ENCODE results near the gene NEK7. TPM values are rescaled to one million over a fixed set of nuclear protein-coding genes. Genes with fewer than 3 reads are reported as not detected.

Gene NEK7
- total and polyA plus RNA-seq, 2 of the 4 experiments (the other 2 are of a cell fraction): 89.0 to 467 TPM

- Histone ChIP-seq H3K4me3 (ENCODE audit: insufficient read depth, low read depth, low read length) (no peak overlapping the region), H3K14ac (replicated peaks; ENCODE audit: low read depth, low read length) (no peak overlapping the region), H4K5ac (ENCODE audit: low read depth, low read length) (no peak overlapping the region), H2BK15ac (ENCODE audit: low read depth, low read length) (no peak overlapping the region), H2AK5ac (ENCODE audit: low read depth, low read length) (peak overlapping the region; percentile 36; the same call in 1 of the 2 replicates), H2AK9ac (replicated peaks; ENCODE audit: low read depth, low read length, poor library complexity) (no peak overlapping the region), H2BK120ac (ENCODE audit: low read depth, low read length) (no peak overlapping the region), H3K4me2 (ENCODE audit: low read depth, low read length) (no peak overlapping the region), H4K8ac (ENCODE audit: low read depth in 2 of 2, low read length in 2 of 2) (no peak overlapping the region), H3K36me3 (ENCODE audit: control insufficient read depth, insufficient read depth, low read length) (no peaks in the 10 kb centered on the region), H2BK20ac (ENCODE audit: low read depth, low read length) (no peak overlapping the region), H3K9me3 (ENCODE audit: control insufficient read depth, insufficient read depth, low read length) (no peaks in the 10 kb centered on the region), H3K9ac (ENCODE audit: low read depth, low read length) (no peak overlapping the region), H3K9me1 (ENCODE audit: insufficient read depth, low read length) (no peaks in the 10 kb centered on the region), H3K23ac (ENCODE audit: low read depth, low read length) (no peak overlapping the region), H3K18ac (ENCODE audit: low read depth, low read length) (no peak overlapping the region), H3K4ac (ENCODE audit: low read depth, low read length) (no peak overlapping the region), H3K27me3 (ENCODE audit: control insufficient read depth, insufficient read depth, low read length) (no peaks in the 10 kb centered on the region), H3K79me1 (ENCODE audit: low read depth in 1 of 2, low read length in 2 of 2) (peaks cover 0 to 12% of the 10 kb centered on the region in 2 experiments; a peak in 2 of 4 replicates), H4K20me1 (ENCODE audit: insufficient read depth, low read length) (no peaks in the 10 kb centered on the region), H3K4me1 (ENCODE audit: control insufficient read depth, insufficient read depth, low read length) (peaks cover 3% of the 10 kb centered on the region; the same call in 1 of the 2 replicates), H4K91ac (ENCODE audit: insufficient read depth, low read depth, low read length) (no peak overlapping the region), H2AFZ (replicated peaks; ENCODE audit: low read length, poor library complexity) (no peak overlapping the region), H3K56ac (ENCODE audit: extremely low read depth, insufficient read depth, low read length) (no peak overlapping the region), H2BK5ac (ENCODE audit: low read depth, low read length, poor library complexity, severe bottlenecking) (no peak overlapping the region), H3K27ac (ENCODE audit: insufficient read depth, low read length) (no peak overlapping the region)
- dilution Hi-C loops (cut with HindIII; ENCODE audit: low sequenced_read_pairs, unreplicated experiment) (no loop called here), intact Hi-C loops (cut with micrococcal nuclease) (no loop called here), in situ Hi-C loops (cut with MboI; ENCODE audit: low sequenced_read_pairs) (no loop called here)
- peak; percentile 86 for DNase-seq
- BruUV-seq (replicated peaks): no TSS peak
- TF ChIP-seq RCOR1 (IDR thresholded peaks at IDR 0.05; ENCODE audit: insufficient replicate concordance, low read length): peak; percentile 70
- TF ChIP-seq RAD21 (IDR thresholded peaks at IDR 0.05; ENCODE audit: low read length): no peak
- no peak for ATAC-seq (ENCODE audit: low read depth)
- ChIA-PET POLR2A (ENCODE audit: unreplicated experiment) (no interaction called here), CTCF (interaction anchor here (0.7 kb wide), 1 partner anchor 121 kb away, joined by 3 read pairs; no protein-coding TSS in a partner anchor)
Measured at GRCh38 chr1:198153103-198153502, 3.7 kb upstream of the NEK7 start.
